HFFc6 (cell line): ENCODE measurements around the gene GORASP1. TPM values are rescaled to one million over a fixed set of nuclear protein-coding genes. Genes with fewer than 3 reads are reported as not detected.

ENCODE experiments used
- DNase-seq: peaks from one replicate; pipeline ENCODE4 v3.0.0-alpha.2; 2018
- H3K27ac Mint-ChIP-seq: 2 replicates; pipeline ENCODE4 v1.8.0; 2020; ENCODE audit warnings: mild to moderate bottlenecking, mixed read lengths
- H3K27me3 Mint-ChIP-seq: 2 replicates; pipeline ENCODE4 v1.8.0; 2021; ENCODE audit warnings: mild to moderate bottlenecking, moderate library complexity, mixed read lengths; ENCODE audit not compliant: insufficient read depth
- H3K36me3 Mint-ChIP-seq: 2 replicates; pipeline ENCODE4 v1.8.0; 2021; ENCODE audit warnings: low read depth, mixed read lengths
- H3K4me1 Mint-ChIP-seq: 2 replicates; pipeline ENCODE4 v1.8.0; 2020; ENCODE audit warnings: low read depth, mixed read lengths
- H3K4me3 Mint-ChIP-seq: 2 replicates; pipeline ENCODE4 v1.8.0; 2020; ENCODE audit warnings: mild to moderate bottlenecking, moderate library complexity, mixed read lengths
- H3K9me3 Mint-ChIP-seq: 2 replicates; pipeline ENCODE4 v1.8.0; 2020; ENCODE audit warnings: mild to moderate bottlenecking, mixed read lengths
- total RNA-seq, 6 experiments: library from RNA; stranded (reverse); fragmentation: NEBNext Ultra II Directional; extraction: Animal tissue kit (Norgen Biotek cat#: 25700); gene quantifications; 2 replicates in 1 of 6; 3 replicates in 5 of 6; pipeline ENCODE4 v1.2.3, GENCODE V29; 2021
- TF ChIP-seq, protein P1 (sequence below): fragments of 200-600 bp; sonication (generic); IDR thresholded peaks from 2 replicates; pipeline ENCODE4 v1.5.0; 2021; ENCODE audit warnings: antibody characterized with exemption, mild to moderate bottlenecking

The GORASP1 gene
- total RNA-seq, 6 experiments from 2014 or later: 42.7 to 52.1 (median 47.0) TPM

DNA sequence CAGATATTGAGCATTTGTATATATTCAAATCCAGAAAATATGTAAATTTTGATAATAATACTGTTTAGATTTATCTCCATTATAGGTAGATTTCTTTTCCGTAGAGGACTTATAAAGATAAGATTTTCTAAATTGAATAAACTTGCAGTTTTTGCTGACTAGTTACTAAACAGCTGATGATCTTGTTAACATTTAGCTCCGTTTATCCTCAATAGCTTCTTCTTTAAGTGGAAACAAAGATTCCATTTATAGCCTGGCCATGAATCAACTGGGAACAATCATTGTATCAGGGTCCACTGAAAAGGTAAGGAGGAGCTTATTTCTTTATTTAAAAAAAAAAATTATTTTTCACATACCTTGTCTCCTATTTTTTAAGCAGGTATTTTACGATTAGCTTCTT lies 38.9 kb downstream of the GORASP1 start:
- Mint-ChIP-seq H3K4me3 (no peak overlapping the region), H3K4me1 (peaks cover 24% of the 10 kb centered on the region), H3K36me3 (peaks cover 18% of the 10 kb centered on the region), H3K27me3 (no peaks in the 10 kb centered on the region; the same call in 1 of the 2 replicates), H3K27ac (no peak overlapping the region), H3K9me3 (no peaks in the 10 kb centered on the region)
- TF ChIP-seq, protein P1, sequence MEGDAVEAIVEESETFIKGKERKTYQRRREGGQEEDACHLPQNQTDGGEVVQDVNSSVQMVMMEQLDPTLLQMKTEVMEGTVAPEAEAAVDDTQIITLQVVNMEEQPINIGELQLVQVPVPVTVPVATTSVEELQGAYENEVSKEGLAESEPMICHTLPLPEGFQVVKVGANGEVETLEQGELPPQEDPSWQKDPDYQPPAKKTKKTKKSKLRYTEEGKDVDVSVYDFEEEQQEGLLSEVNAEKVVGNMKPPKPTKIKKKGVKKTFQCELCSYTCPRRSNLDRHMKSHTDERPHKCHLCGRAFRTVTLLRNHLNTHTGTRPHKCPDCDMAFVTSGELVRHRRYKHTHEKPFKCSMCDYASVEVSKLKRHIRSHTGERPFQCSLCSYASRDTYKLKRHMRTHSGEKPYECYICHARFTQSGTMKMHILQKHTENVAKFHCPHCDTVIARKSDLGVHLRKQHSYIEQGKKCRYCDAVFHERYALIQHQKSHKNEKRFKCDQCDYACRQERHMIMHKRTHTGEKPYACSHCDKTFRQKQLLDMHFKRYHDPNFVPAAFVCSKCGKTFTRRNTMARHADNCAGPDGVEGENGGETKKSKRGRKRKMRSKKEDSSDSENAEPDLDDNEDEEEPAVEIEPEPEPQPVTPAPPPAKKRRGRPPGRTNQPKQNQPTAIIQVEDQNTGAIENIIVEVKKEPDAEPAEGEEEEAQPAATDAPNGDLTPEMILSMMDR: no peak
- no peak for DNase-seq

DNA sequence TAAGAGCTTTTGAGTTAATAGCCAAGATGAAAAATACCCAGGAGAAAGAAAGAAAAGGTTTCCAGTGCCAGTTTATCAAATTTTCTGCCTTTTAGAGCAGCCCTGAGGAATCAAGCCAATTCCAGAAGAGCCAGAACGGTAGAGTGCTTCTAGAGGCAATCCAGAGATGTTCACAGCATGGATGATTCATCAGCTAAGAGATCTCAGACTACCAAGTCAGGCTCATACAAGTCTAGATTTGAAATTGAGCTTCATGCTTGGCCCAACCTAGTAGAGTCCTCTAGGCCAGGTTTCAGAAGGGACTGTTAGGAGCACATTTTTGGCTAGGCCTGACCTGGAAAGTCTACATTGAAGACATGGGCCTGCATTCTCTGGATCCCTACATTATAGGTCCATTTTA lies 40.1 kb downstream of the GORASP1 start:
- H3K4me1 Mint-ChIP-seq: peaks cover 31% of the 10 kb centered on the region
- peaks cover 15% of the 10 kb centered on the region for H3K36me3 Mint-ChIP-seq
- TF ChIP-seq, protein P1: no peak
- no peaks in the 10 kb centered on the region for H3K9me3 Mint-ChIP-seq
- no peak for DNase-seq
- no peaks in the 10 kb centered on the region; the same call in 1 of the 2 replicates for H3K27me3 Mint-ChIP-seq
- no peak overlapping the region for H3K4me3 Mint-ChIP-seq
- H3K27ac Mint-ChIP-seq: no peak overlapping the region

DNA sequence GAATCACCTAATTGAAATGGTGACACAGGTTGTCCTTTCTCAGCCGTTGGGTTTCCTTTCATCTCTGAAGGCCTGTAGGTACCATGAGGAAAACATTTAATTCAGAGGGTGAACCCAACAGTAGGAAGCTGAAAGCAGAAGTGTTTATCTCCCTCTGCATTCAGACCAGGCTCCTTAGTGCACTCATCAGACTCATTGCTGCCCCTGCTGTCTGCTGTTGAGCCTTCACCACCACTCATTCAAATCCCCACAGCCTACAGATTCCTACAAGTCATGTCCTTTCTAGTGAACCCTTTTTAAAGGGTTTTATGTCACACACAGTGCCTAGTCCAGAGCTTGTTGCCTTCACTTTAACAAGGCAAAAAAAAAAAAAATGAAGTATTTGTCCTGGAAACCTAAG lies 42.2 kb downstream of the GORASP1 start:
- no peak overlapping the region for H3K4me3 Mint-ChIP-seq
- DNase-seq: peak; percentile 46
- no peaks in the 10 kb centered on the region; the same call in 1 of the 2 replicates for H3K27me3 Mint-ChIP-seq
- TF ChIP-seq, protein P1: peak; percentile 58
- no peaks in the 10 kb centered on the region for H3K9me3 Mint-ChIP-seq
- peaks cover 42% of the 10 kb centered on the region for H3K4me1 Mint-ChIP-seq
- H3K27ac Mint-ChIP-seq: peak overlapping the region; percentile 55
- peaks cover 8% of the 10 kb centered on the region for H3K36me3 Mint-ChIP-seq

GRCh38 chr3:39064646-39065045 lies 42.8 kb downstream of the GORASP1 start:
- H3K27me3 Mint-ChIP-seq: no peaks in the 10 kb centered on the region; the same call in 1 of the 2 replicates
- no peak overlapping the region for H3K4me3 Mint-ChIP-seq
- peaks cover 7% of the 10 kb centered on the region for H3K36me3 Mint-ChIP-seq
- peaks cover 42% of the 10 kb centered on the region for H3K4me1 Mint-ChIP-seq
- H3K27ac Mint-ChIP-seq: peak overlapping the region; percentile 55
- TF ChIP-seq, protein P1: no peak
- peak; percentile 63 for DNase-seq
- H3K9me3 Mint-ChIP-seq: no peaks in the 10 kb centered on the region

GRCh38 chr3:39063143-39063542 lies 44.3 kb downstream of the GORASP1 start:
- peaks cover 7% of the 10 kb centered on the region for H3K36me3 Mint-ChIP-seq
- peaks cover 51% of the 10 kb centered on the region for H3K4me1 Mint-ChIP-seq
- H3K27me3 Mint-ChIP-seq: no peaks in the 10 kb centered on the region; the same call in 1 of the 2 replicates
- DNase-seq: no peak
- H3K4me3 Mint-ChIP-seq: no peak overlapping the region
- TF ChIP-seq, protein P1: no peak
- no peaks in the 10 kb centered on the region for H3K9me3 Mint-ChIP-seq
- no peak overlapping the region for H3K27ac Mint-ChIP-seq
